GM12865 (cell line): ENCODE data around the gene SLC6A13.
"Not testable (repeated sequence)": the region's sequence is repeated elsewhere in the genome, so short reads cannot be mapped to it uniquely, and the experiment has no call there.

Experiments used
- DNase-seq: peaks from one replicate; pipeline ENCODE4 v3.0.0; 2010; ENCODE audit warnings: low read depth
- H3K4me3 ChIP-seq: 2 replicates; pipeline ENCODE4 v1.5.1; 2011; ENCODE audit warnings: mild to moderate bottlenecking, low read depth, low read length, control low read depth
- CTCF ChIP-seq: IDR thresholded peaks from 2 replicates; pipeline ENCODE4 v1.5.1; 2011; ENCODE audit warnings: low read length, control low read depth, low read depth, inconsistent platforms; ENCODE audit not compliant: insufficient read depth; ENCODE audit errors: missing control alignments

SLC6A13 gene

GRCh38 chr12:221736-222135 lies 40.9 kb downstream of the SLC6A13 start:
- no peak overlapping the region for H3K4me3 ChIP-seq
- DNase-seq, result no peak
- no peak for TF ChIP-seq CTCF

- no peak overlapping the region for H3K4me3 ChIP-seq
- no peak for TF ChIP-seq CTCF
- DNase-seq, result no peak
Observed at GRCh38 chr12:220946-221550, 41.6 kb downstream of the SLC6A13 start.

- H3K4me3 ChIP-seq, result no peak overlapping the region
- no peak for DNase-seq
- no peak for TF ChIP-seq CTCF
Observed at GRCh38 chr12:220491-220890, 42.1 kb downstream of the SLC6A13 start.

GRCh38 chr12:219891-220352 lies 42.7 kb downstream of the SLC6A13 start:
- TF ChIP-seq CTCF, result peak; percentile 82
- no peak overlapping the region for H3K4me3 ChIP-seq
- peak; percentile 81 for DNase-seq

GRCh38 chr12:218728-219590 lies 43.7 kb downstream of the SLC6A13 start:
- no peak for DNase-seq
- TF ChIP-seq CTCF, result no peak
- H3K4me3 ChIP-seq, result no peak overlapping the region

- H3K4me3 ChIP-seq, result no peak overlapping the region
- TF ChIP-seq CTCF, result no peak
- no peak for DNase-seq
Observed at GRCh38 chr12:218221-218620, 44.4 kb downstream of the SLC6A13 start.

- not testable (repeated sequence) for DNase-seq, H3K4me3 ChIP-seq
Observed at GRCh38 chr12:217029-217428, 45.6 kb downstream of the SLC6A13 start.
